ENCODE results near the gene LSAMP. TPM values are rescaled to one million over a fixed set of nuclear protein-coding genes. Genes with fewer than 3 reads are reported as not detected.

The LSAMP gene
- polyA plus RNA-seq, 2 of the 4 experiments (the other 2 are of a cell fraction): 0.12 to 0.53 TPM

GRCh38 chr3:116084999-116085791, 360.1 kb downstream of the LSAMP start:
- H3K4me1 ChIP-seq: no peaks in the 10 kb centered on the region
- TF ChIP-seq HDAC2 (IDR thresholded peaks at IDR 0.05): no peak
- no peak for TF ChIP-seq TFCP2L1 (CRISPR knock-in tag; IDR thresholded peaks at IDR 0.05)
- TF ChIP-seq ELK1 (IDR thresholded peaks at IDR 0.05; ENCODE audit: low read depth, low read length): no peak
- TF ChIP-seq POLR2A (IDR thresholded peaks at IDR 0.05; ENCODE audit: low read length): no peak
- TF ChIP-seq FOSL2 (IDR thresholded peaks at IDR 0.05): no peak
- TF ChIP-seq FOSL2 (CRISPR knock-in tag; IDR thresholded peaks at IDR 0.05): no peak
- no peak overlapping the region for H3K27ac ChIP-seq
- H3K4me3 ChIP-seq: no peak overlapping the region
- DNase-seq (ENCODE audit: low read depth in 1 of 2, low spot score in 1 of 2) (no peak), FAIRE-seq (no peak), ATAC-seq (no peak)
- no peak overlapping the region for H3K4me2 ChIP-seq
- ChIA-PET POLR2A (no interaction called here), CTCF (no interaction called here)
- no peaks in the 10 kb centered on the region for H3K9me3 ChIP-seq
- WGBS (ENCODE audit: missing lambda C conversion rate): 23% methylated on average over 4 of the region's 4 CpGs

- CTCF ChIA-PET: no interaction called here
- no peak overlapping the region for H3K27ac ChIP-seq
- FAIRE-seq: no peak
- POLR2A ChIA-PET: no interaction called here
- H3K4me1 ChIP-seq: no peaks in the 10 kb centered on the region
- H3K9me3 ChIP-seq: no peaks in the 10 kb centered on the region
- TF ChIP-seq ESRRA (IDR thresholded peaks at IDR 0.05; ENCODE audit: borderline replicate concordance, low read length): no peak
- no peak for TF ChIP-seq HES2 (IDR thresholded peaks at IDR 0.05)
- no peak for TF ChIP-seq HEYL (CRISPR knock-in tag; IDR thresholded peaks at IDR 0.05)
- no peak for TF ChIP-seq HMGXB4 (CRISPR knock-in tag; IDR thresholded peaks at IDR 0.05; ENCODE audit: borderline replicate concordance)
- no peak for TF ChIP-seq SREBF2 (IDR thresholded peaks at IDR 0.05)
- TF ChIP-seq JUNB (IDR thresholded peaks at IDR 0.05): no peak
- no peak for TF ChIP-seq CTCF (IDR thresholded peaks at IDR 0.05)
- TF ChIP-seq MAZ (IDR thresholded peaks at IDR 0.05; ENCODE audit: borderline replicate concordance, low read depth, low read length): no peak
- TF ChIP-seq USF2 (IDR thresholded peaks at IDR 0.05): no peak
- no peak for TF ChIP-seq TP53 (CRISPR knock-in tag; IDR thresholded peaks at IDR 0.05)
- no peak overlapping the region for H3K4me3 ChIP-seq
- no peak for ATAC-seq
- no peak overlapping the region for H3K4me2 ChIP-seq
- no peak for DNase-seq (ENCODE audit: low read depth in 1 of 2, low spot score in 1 of 2)
- 29% methylated on average over 2 of the region's 2 CpGs for WGBS (ENCODE audit: missing lambda C conversion rate)
Observed at GRCh38 chr3:116083683-116084082, 361.6 kb downstream of the LSAMP start.

- Histone ChIP-seq H3K9me3 (no peaks in the 10 kb centered on the region), H3K27ac (no peak overlapping the region), H3K4me1 (no peaks in the 10 kb centered on the region), H3K4me3 (no peak overlapping the region), H3K4me2 (no peak overlapping the region)
- TF ChIP-seq HOXB13 (CRISPR knock-in tag; IDR thresholded peaks at IDR 0.05; ENCODE audit: low read depth) (no peak), MAFK (IDR thresholded peaks at IDR 0.05; ENCODE audit: partially characterized antibody) (peak; percentile 36), NFE2L2 (conservative IDR thresholded peaks at IDR 0.05; ENCODE audit: low read length) (peak; percentile 57; the same call in 1 of the 2 replicates)
- DNase-seq (ENCODE audit: low read depth in 1 of 2, low spot score in 1 of 2) (no peak), ATAC-seq (no peak), FAIRE-seq (no peak)
- WGBS (ENCODE audit: missing lambda C conversion rate): 55% methylated on average over 7 of the region's 7 CpGs
- ChIA-PET CTCF (no interaction called here), POLR2A (no interaction called here)
Observed at GRCh38 chr3:116078561-116078960, 366.7 kb downstream of the LSAMP start.
